IMR-90 (cell line): ENCODE results near the gene POLR1H.

Experiments
- BHLHE40 ChIP-seq: fragments of 150-350 bp; IDR thresholded peaks from 2 replicates; pipeline ENCODE4 v1.6.1; 2016; ENCODE audit warnings: mild to moderate bottlenecking, low read depth, low read length
- CEBPB ChIP-seq: IDR thresholded peaks from 2 replicates; pipeline ENCODE4 v1.6.1; 2012; ENCODE audit warnings: low read depth, low read length, improper control_type of control experiment
- CHD1 ChIP-seq: IDR thresholded peaks from 2 replicates; pipeline ENCODE4 v1.6.1; 2012; ENCODE audit warnings: low read depth, low read length, improper control_type of control experiment
- FOS ChIP-seq: fragments of 150-350 bp; IDR thresholded peaks from 2 replicates; pipeline ENCODE4 v1.6.1; 2016; ENCODE audit warnings: low read depth, low read length
- MAZ ChIP-seq: IDR thresholded peaks from 2 replicates; pipeline ENCODE4 v1.6.1; 2012; ENCODE audit warnings: low read depth, mild to moderate bottlenecking, low read length, improper control_type of control experiment, moderate library complexity, borderline replicate concordance
- MXI1 ChIP-seq: IDR thresholded peaks from 2 replicates; pipeline ENCODE4 v1.6.1; 2012; ENCODE audit warnings: low read depth, mild to moderate bottlenecking, low read length, moderate library complexity, borderline replicate concordance
- POLR2A ChIP-seq: IDR thresholded peaks from 2 replicates; pipeline ENCODE4 v1.6.1; 2012; ENCODE audit warnings: mild to moderate bottlenecking, low read depth, low read length
- RAD21 ChIP-seq: IDR thresholded peaks from 2 replicates; pipeline ENCODE4 v1.6.1; 2012; ENCODE audit warnings: low read length, improper control_type of control experiment
- RCOR1 ChIP-seq: IDR thresholded peaks from 2 replicates; pipeline ENCODE4 v1.6.1; 2012; ENCODE audit warnings: mild to moderate bottlenecking, low read length, improper control_type of control experiment; ENCODE audit not compliant: insufficient replicate concordance
- RFX5 ChIP-seq: IDR thresholded peaks from 2 replicates; pipeline ENCODE4 v1.8.0; 2012; ENCODE audit warnings: low read depth, mild to moderate bottlenecking, low read length, moderate library complexity
- SMC3 ChIP-seq: fragments of 150-350 bp; IDR thresholded peaks from 2 replicates; pipeline ENCODE4 v1.6.1; 2016; ENCODE audit warnings: low read depth, mild to moderate bottlenecking, antibody characterized with exemption, low read length, moderate library complexity
- TF ChIP-seq, protein P1 (sequence below): conservative IDR thresholded peaks from 2 replicates; pipeline ENCODE4 v1.5.1; 2012; ENCODE audit warnings: mild to moderate bottlenecking, low read depth, low read length, improper control_type of control experiment
- TF ChIP-seq, protein P2 (sequence below): fragments of 150-350 bp; IDR thresholded peaks from 2 replicates; pipeline ENCODE4 v1.6.1; 2017; ENCODE audit warnings: mild to moderate bottlenecking, antibody characterized with exemption, low read length, low read depth
- TF ChIP-seq, protein P3 (sequence below): fragments of 150-350 bp; IDR thresholded peaks from 2 replicates; pipeline ENCODE4 v1.6.1; 2016; ENCODE audit warnings: low read depth, mild to moderate bottlenecking, low read length, moderate library complexity, borderline replicate concordance

DNA sequence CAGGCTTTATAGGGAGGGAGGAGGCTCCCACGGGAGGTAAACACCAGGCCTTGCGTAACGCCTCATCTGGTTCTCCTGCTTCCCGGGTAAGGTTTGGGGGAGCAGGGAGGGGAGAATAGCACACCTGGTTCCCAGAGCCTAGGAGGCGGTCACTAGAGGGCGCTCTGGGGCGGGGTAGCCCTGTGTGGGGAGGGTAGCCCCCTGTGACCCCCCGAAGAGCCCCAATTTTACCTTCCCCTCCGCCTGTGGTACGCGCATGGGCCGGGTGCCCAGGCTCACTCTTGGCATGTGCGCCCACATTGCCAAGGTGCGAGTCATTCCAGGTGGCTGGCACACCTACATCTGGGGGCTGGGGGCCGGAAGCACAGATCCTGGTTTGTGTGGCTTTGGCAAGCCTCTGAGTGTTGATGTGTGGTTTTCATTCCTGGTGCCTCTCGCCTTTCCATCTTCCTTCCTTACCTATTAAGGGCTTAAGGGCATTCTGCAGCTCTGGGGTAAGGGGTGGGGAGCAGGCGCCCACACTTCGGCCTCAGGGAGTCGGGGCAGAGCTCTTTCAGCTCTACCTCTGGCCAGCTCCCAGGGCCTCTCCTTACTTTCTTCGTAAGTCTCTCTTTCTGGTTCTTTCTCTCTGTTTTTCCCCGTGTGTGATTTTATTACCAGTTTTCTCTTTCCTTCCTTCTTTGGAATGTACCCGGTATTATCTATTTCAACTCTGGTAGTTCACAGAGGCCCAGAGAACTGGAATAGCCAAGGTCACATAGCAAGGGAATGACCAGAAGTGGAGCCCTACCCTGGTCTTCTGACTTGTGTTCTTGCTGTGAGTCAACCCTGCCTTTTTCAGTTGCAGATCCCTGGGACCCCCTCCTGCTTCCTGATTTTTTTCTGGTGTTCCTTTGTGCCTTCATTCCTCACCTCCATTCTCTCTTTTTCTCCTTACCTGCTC is 15.0 kb downstream of the POLR1H start:
- TF ChIP-seq, protein P1, sequence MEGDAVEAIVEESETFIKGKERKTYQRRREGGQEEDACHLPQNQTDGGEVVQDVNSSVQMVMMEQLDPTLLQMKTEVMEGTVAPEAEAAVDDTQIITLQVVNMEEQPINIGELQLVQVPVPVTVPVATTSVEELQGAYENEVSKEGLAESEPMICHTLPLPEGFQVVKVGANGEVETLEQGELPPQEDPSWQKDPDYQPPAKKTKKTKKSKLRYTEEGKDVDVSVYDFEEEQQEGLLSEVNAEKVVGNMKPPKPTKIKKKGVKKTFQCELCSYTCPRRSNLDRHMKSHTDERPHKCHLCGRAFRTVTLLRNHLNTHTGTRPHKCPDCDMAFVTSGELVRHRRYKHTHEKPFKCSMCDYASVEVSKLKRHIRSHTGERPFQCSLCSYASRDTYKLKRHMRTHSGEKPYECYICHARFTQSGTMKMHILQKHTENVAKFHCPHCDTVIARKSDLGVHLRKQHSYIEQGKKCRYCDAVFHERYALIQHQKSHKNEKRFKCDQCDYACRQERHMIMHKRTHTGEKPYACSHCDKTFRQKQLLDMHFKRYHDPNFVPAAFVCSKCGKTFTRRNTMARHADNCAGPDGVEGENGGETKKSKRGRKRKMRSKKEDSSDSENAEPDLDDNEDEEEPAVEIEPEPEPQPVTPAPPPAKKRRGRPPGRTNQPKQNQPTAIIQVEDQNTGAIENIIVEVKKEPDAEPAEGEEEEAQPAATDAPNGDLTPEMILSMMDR: peak; percentile 24; the same call in 1 of the 2 replicates
- TF ChIP-seq RFX5 (no peak), CEBPB (peak; percentile 50), MXI1 (no peak), RCOR1 (no peak), BHLHE40 (no peak), POLR2A (no peak), RAD21 (no peak), MAZ (no peak), FOS (no peak), SMC3 (no peak), CHD1 (no peak)
- TF ChIP-seq, protein P2, sequence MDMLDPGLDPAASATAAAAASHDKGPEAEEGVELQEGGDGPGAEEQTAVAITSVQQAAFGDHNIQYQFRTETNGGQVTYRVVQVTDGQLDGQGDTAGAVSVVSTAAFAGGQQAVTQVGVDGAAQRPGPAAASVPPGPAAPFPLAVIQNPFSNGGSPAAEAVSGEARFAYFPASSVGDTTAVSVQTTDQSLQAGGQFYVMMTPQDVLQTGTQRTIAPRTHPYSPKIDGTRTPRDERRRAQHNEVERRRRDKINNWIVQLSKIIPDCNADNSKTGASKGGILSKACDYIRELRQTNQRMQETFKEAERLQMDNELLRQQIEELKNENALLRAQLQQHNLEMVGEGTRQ: no peak
- TF ChIP-seq, protein P3, sequence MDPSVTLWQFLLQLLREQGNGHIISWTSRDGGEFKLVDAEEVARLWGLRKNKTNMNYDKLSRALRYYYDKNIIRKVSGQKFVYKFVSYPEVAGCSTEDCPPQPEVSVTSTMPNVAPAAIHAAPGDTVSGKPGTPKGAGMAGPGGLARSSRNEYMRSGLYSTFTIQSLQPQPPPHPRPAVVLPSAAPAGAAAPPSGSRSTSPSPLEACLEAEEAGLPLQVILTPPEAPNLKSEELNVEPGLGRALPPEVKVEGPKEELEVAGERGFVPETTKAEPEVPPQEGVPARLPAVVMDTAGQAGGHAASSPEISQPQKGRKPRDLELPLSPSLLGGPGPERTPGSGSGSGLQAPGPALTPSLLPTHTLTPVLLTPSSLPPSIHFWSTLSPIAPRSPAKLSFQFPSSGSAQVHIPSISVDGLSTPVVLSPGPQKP: no peak
